ENCODE measurements around the gene F2RL2.

F2RL2 gene

GRCh38 chr5:76663573-76663972, 40.4 kb upstream of the F2RL2 start:
- H3K4me3 ChIP-seq (replicated peaks; ENCODE audit: insufficient read depth, low read length): no peak overlapping the region
- H3K27me3 ChIP-seq (ENCODE audit: insufficient read depth, poor library complexity, severe bottlenecking): no peaks in the 10 kb centered on the region
- DNase-seq (ENCODE audit: low read depth in 1 of 2, low spot score in 1 of 2): no peak
- TF ChIP-seq REST (IDR thresholded peaks at IDR 0.05; ENCODE audit: insufficient replicate concordance, low read depth): no peak
- TF ChIP-seq SPI1 (IDR thresholded peaks at IDR 0.05; ENCODE audit: borderline replicate concordance, low read depth): no peak
- no peak for TF ChIP-seq GABPA (IDR thresholded peaks at IDR 0.05; ENCODE audit: low read depth)
- no peak for TF ChIP-seq POLR2AphosphoS5 (IDR thresholded peaks at IDR 0.05; ENCODE audit: low read depth)
- TF ChIP-seq, protein P1, sequence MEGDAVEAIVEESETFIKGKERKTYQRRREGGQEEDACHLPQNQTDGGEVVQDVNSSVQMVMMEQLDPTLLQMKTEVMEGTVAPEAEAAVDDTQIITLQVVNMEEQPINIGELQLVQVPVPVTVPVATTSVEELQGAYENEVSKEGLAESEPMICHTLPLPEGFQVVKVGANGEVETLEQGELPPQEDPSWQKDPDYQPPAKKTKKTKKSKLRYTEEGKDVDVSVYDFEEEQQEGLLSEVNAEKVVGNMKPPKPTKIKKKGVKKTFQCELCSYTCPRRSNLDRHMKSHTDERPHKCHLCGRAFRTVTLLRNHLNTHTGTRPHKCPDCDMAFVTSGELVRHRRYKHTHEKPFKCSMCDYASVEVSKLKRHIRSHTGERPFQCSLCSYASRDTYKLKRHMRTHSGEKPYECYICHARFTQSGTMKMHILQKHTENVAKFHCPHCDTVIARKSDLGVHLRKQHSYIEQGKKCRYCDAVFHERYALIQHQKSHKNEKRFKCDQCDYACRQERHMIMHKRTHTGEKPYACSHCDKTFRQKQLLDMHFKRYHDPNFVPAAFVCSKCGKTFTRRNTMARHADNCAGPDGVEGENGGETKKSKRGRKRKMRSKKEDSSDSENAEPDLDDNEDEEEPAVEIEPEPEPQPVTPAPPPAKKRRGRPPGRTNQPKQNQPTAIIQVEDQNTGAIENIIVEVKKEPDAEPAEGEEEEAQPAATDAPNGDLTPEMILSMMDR (IDR thresholded peaks at IDR 0.05; ENCODE audit: insufficient read depth, low read length): no peak
- H3K27ac ChIP-seq (replicated peaks): no peak overlapping the region

DNA sequence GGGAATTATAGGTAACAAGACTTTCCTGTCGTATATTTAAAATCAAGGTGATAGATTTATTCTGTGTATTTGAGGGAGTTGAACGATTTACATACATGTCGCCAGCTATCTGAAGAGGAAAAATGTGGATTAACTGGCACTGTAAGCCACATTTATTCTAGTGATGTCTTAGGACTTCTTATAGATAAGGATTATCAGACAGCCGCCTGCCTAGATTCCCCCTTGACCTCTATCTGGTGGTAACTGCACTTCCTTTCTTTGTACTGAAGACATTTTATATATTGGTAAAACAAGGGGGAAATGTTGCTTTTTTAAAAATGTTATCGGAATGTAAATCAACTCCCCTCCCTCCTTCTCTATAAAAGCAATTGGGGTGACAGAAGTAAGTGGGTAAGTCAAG, 39.3 kb upstream of the F2RL2 start:
- no peak for TF ChIP-seq SPI1 (IDR thresholded peaks at IDR 0.05; ENCODE audit: borderline replicate concordance, low read depth)
- TF ChIP-seq, protein P1 (IDR thresholded peaks at IDR 0.05; ENCODE audit: insufficient read depth, low read length): no peak
- TF ChIP-seq POLR2AphosphoS5 (IDR thresholded peaks at IDR 0.05; ENCODE audit: low read depth): no peak
- TF ChIP-seq GABPA (IDR thresholded peaks at IDR 0.05; ENCODE audit: low read depth): no peak
- TF ChIP-seq REST (IDR thresholded peaks at IDR 0.05; ENCODE audit: insufficient replicate concordance, low read depth): no peak
- DNase-seq (ENCODE audit: low read depth in 1 of 2, low spot score in 1 of 2): no peak
- no peak overlapping the region for H3K4me3 ChIP-seq (replicated peaks; ENCODE audit: insufficient read depth, low read length)
- H3K27ac ChIP-seq (replicated peaks): no peak overlapping the region
- no peaks in the 10 kb centered on the region for H3K27me3 ChIP-seq (ENCODE audit: insufficient read depth, poor library complexity, severe bottlenecking)

DNA sequence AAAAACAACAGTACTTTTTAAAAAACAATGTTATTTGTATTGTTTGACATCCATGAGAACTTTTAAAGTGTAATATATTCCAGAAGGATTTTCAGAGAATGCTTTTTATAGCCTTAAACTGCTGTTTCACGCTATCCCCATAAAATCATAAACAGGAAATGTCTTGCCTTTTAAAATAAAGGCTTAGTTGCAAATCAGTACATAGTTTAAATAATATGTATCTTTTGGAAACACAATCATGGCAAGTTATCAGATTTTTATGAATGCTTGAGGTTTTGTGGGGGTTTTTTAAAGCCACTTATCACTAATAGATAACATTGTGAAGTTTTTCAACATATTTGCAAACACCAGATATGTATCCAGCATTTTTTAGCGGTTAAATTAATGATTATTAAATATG, 37.2 kb upstream of the F2RL2 start:
- no peak for TF ChIP-seq REST (IDR thresholded peaks at IDR 0.05; ENCODE audit: insufficient replicate concordance, low read depth)
- no peak for TF ChIP-seq SPI1 (IDR thresholded peaks at IDR 0.05; ENCODE audit: borderline replicate concordance, low read depth)
- TF ChIP-seq GABPA (IDR thresholded peaks at IDR 0.05; ENCODE audit: low read depth): no peak
- TF ChIP-seq, protein P1 (IDR thresholded peaks at IDR 0.05; ENCODE audit: insufficient read depth, low read length): no peak
- no peak for TF ChIP-seq POLR2AphosphoS5 (IDR thresholded peaks at IDR 0.05; ENCODE audit: low read depth)
- no peaks in the 10 kb centered on the region for H3K27me3 ChIP-seq (ENCODE audit: insufficient read depth, poor library complexity, severe bottlenecking)
- H3K27ac ChIP-seq (replicated peaks): no peak overlapping the region
- DNase-seq (ENCODE audit: low read depth in 1 of 2, low spot score in 1 of 2): no peak
- H3K4me3 ChIP-seq (replicated peaks; ENCODE audit: insufficient read depth, low read length): no peak overlapping the region
